ENCODE measurements around the gene DEGS2.

The DEGS2 gene

GRCh38 chr14:100178691-100179090 lies 19.2 kb upstream of the DEGS2 start:
- Histone ChIP-seq H3K36me3 (no peaks in the 10 kb centered on the region), H3K27me3 (no peaks in the 10 kb centered on the region), H3K4me3 (ENCODE audit: low read depth, low read length) (no peak overlapping the region), H3K4me1 (peaks cover 7% of the 10 kb centered on the region), H3K9me3 (no peaks in the 10 kb centered on the region)
- no peak for DNase-seq
- no peak for TF ChIP-seq CTCF (IDR thresholded peaks at IDR 0.05; ENCODE audit: low read depth, low read length)

DNA sequence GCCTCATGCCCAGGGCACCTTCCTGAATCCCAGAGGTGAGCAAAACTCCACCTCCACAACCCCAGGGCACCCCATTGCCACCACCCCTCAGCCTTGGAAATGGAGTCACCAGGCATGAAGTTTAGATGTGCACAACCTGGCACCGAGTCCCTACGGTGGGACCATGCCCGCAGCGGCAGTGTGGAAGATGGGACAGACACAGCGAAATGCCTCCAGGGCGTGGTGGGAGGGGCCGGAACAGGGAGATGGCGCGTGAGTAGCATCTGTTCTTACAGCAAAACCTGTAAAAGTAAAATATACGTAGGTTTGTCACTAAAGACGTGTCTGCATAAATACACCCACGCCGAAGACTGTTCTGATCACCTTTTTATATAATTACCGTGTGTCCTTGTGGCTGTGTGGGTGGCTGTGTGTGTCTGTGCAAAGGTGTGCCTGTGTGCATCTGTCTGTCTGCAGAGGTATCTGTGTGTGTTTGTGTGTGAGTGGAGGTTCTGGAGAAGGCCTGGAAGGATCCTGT lies 17.4 kb upstream of the DEGS2 start:
- Histone ChIP-seq H3K4me1 (peaks cover 7% of the 10 kb centered on the region), H3K27me3 (no peaks in the 10 kb centered on the region), H3K4me3 (ENCODE audit: low read depth, low read length) (peak overlapping the region; percentile 10; the same call in 1 of the 2 replicates), H3K9me3 (no peaks in the 10 kb centered on the region), H3K36me3 (no peaks in the 10 kb centered on the region)
- peak; percentile 70 for DNase-seq
- no peak for TF ChIP-seq CTCF (IDR thresholded peaks at IDR 0.05; ENCODE audit: low read depth, low read length)

GRCh38 chr14:100173353-100173752 lies 13.9 kb upstream of the DEGS2 start:
- Histone ChIP-seq H3K9me3 (no peaks in the 10 kb centered on the region), H3K4me1 (peaks cover 7% of the 10 kb centered on the region), H3K4me3 (ENCODE audit: low read depth, low read length) (no peak overlapping the region), H3K27me3 (no peaks in the 10 kb centered on the region), H3K36me3 (no peaks in the 10 kb centered on the region)
- no peak for TF ChIP-seq CTCF (IDR thresholded peaks at IDR 0.05; ENCODE audit: low read depth, low read length)
- no peak for DNase-seq

DNA sequence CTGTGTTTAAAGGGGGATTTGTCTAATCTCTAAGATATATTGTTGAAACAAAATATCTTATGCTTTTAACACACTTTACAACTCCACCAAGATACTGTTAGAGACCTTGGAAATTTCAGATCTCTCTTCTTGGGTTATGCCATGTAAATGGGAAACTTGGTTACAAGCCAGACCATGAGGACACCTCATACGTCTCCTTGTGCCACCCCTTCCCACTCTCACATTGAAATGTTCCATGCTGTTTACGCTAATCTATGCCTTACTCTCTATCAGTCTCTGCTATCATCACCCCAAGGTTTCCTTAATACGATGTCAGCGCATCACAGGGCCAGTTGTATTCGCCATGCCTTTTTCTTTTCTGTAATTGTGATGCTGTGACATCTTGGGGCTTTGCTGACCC lies 13.4 kb upstream of the DEGS2 start:
- Histone ChIP-seq H3K36me3 (no peaks in the 10 kb centered on the region), H3K4me1 (peaks cover 7% of the 10 kb centered on the region), H3K27me3 (no peaks in the 10 kb centered on the region), H3K9me3 (no peaks in the 10 kb centered on the region), H3K4me3 (ENCODE audit: low read depth, low read length) (no peak overlapping the region)
- DNase-seq, result no peak
- TF ChIP-seq CTCF (IDR thresholded peaks at IDR 0.05; ENCODE audit: low read depth, low read length), result no peak

DNA sequence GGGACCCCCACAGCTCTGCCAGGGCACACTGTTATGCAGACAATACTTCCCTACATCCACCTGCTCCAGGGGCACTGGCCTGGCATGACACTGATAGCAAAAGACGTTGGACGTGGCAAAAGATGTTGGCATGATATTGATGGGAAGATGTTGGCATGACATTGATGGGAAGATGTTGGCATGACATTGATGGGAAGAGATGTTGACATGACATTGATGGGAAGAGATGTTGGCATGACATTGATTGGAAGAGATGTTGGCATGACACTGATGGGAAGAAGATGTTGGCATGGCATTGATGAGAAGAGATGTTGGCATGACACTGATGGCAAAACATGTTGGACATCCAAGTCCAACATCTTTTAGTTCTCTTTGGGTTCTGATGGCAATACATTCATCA lies 11.4 kb upstream of the DEGS2 start:
- no peaks in the 10 kb centered on the region for H3K36me3 ChIP-seq

GRCh38 chr14:100168506-100168905 lies 9.1 kb upstream of the DEGS2 start:
- no peak overlapping the region for H3K4me3 ChIP-seq (ENCODE audit: low read depth, low read length)
- H3K36me3 ChIP-seq, result no peaks in the 10 kb centered on the region
- no peaks in the 10 kb centered on the region for H3K4me1 ChIP-seq
- TF ChIP-seq CTCF (IDR thresholded peaks at IDR 0.05; ENCODE audit: low read depth, low read length), result no peak
- no peaks in the 10 kb centered on the region for H3K27me3 ChIP-seq
- no peak for DNase-seq
- no peaks in the 10 kb centered on the region for H3K9me3 ChIP-seq

More for the DNA sequence above, 11.4 kb upstream of the DEGS2 start:
- H3K4me3 ChIP-seq (ENCODE audit: low read depth, low read length), result no peak overlapping the region
- no peaks in the 10 kb centered on the region for H3K27me3 ChIP-seq
- H3K9me3 ChIP-seq, result no peaks in the 10 kb centered on the region
- no peak for DNase-seq
- no peaks in the 10 kb centered on the region for H3K4me1 ChIP-seq
- no peak for TF ChIP-seq CTCF (IDR thresholded peaks at IDR 0.05; ENCODE audit: low read depth, low read length)

All from BE2C (cell line).